Panc1 (cell line): Measurements from ENCODE around the gene NEURL1B. TPM values are rescaled to one million over a fixed set of nuclear protein-coding genes. Genes with fewer than 3 reads are reported as not detected.

ENCODE experiments used
- ATAC-seq: fragments of 200-7000 bp; cut with Tn5 transposase; 2 replicates; pipeline ENCODE4 v1.9.1; 2020; ENCODE audit warnings: mild to moderate bottlenecking, moderate library complexity
- BruUV-seq: library from RNA; stranded (reverse); fragments of 400-500 nt; replicated peaks from 2 replicates; lab custom pipeline; 2021; lab: Mats Ljungman, UMichigan
- CTCF ChIA-PET: fragments of 300-600 bp; sonication (Branson Sonifier 250); formaldehyde crosslinking; loops from one replicate; lab custom pipeline; 2022; ENCODE audit warnings: antibody characterized with exemption; lab: Charles Lee
- POLR2A ChIA-PET: fragments of 300-600 bp; sonication (Branson Sonifier 250); formaldehyde crosslinking; loops from one replicate; lab custom pipeline; 2022; ENCODE audit warnings: antibody characterized with exemption; lab: Charles Lee
- DNase-seq: peaks from one replicate; pipeline ENCODE4 v3.0.0-alpha.2; 2010; ENCODE audit warnings: low read depth, low spot score
- H3K27ac ChIP-seq: 2 replicates; pipeline ENCODE4 v1.5.1; 2011; ENCODE audit warnings: mild to moderate bottlenecking, low read length, inconsistent platforms
- H3K27me3 ChIP-seq: fragments of 200-500 bp; sonication (Bioruptor generic); 2 replicates; pipeline ENCODE4 v1.6.0; 2014; ENCODE audit warnings: low read length, inconsistent platforms; ENCODE audit not compliant: control insufficient read depth, insufficient read depth
- H3K36me3 ChIP-seq: fragments of 200-500 bp; sonication (Bioruptor generic); 2 replicates; pipeline ENCODE4 v1.5.1; 2014; ENCODE audit warnings: inconsistent platforms, mild to moderate bottlenecking, low read length, moderate library complexity; ENCODE audit not compliant: control insufficient read depth, insufficient read depth
- H3K4me1 ChIP-seq: 2 replicates; pipeline ENCODE4 v1.5.1; 2011; ENCODE audit warnings: inconsistent platforms, mild to moderate bottlenecking, low read length, moderate library complexity; ENCODE audit not compliant: control insufficient read depth, insufficient read depth
- H3K4me3 ChIP-seq, 2 experiments: 2 replicates each; pipeline ENCODE4 v1.5.1; 2011 to 2012; ENCODE audit warnings: low read depth in 2 of 2, low read length in 2 of 2, mild to moderate bottlenecking in 2 of 2, inconsistent platforms in 1 of 2, moderate library complexity in 1 of 2
- H3K9me3 ChIP-seq: fragments of 200-500 bp; sonication (Bioruptor generic); 2 replicates; pipeline ENCODE4 v1.5.1; 2014; ENCODE audit warnings: low read depth, mild to moderate bottlenecking, inconsistent platforms, low read length, moderate library complexity; ENCODE audit not compliant: control insufficient read depth, insufficient read depth
- POLR2AphosphoS5 ChIP-seq: IDR thresholded peaks from 2 replicates; pipeline ENCODE4 v1.6.1; 2012; ENCODE audit warnings: mild to moderate bottlenecking, low read depth, low read length, moderate library complexity
- SIN3A ChIP-seq: IDR thresholded peaks from 2 replicates; pipeline ENCODE4 v1.6.1; 2012; ENCODE audit warnings: low read depth, mild to moderate bottlenecking, low read length, moderate library complexity, borderline replicate concordance; ENCODE audit not compliant: insufficient read depth
- TCF7L2 ChIP-seq: IDR thresholded peaks from 2 replicates; pipeline ENCODE4 v1.6.1; 2011; ENCODE audit warnings: mild to moderate bottlenecking, low read depth, low read length, inconsistent platforms
- in situ Hi-C: cut with HindIII; loops from 2 replicates; pipeline ENCODE4 v1.10.0; 2016; ENCODE audit warnings: low sequenced_read_pairs, low pct_unique_long_range_greater_than_20kb
- intact Hi-C: fragments of 100-400 bp; cut with micrococcal nuclease; formaldehyde crosslinking; loops from one replicate; pipeline ENCODE4 v1.10.0; 2022; ENCODE audit not compliant: unreplicated experiment
- total RNA-seq: library from RNA; stranded (reverse); gene quantifications from one replicate; pipeline ENCODE4 v1.2.1, GENCODE V29; 2021; ENCODE audit not compliant: unreplicated experiment
- TF ChIP-seq, protein P1 (sequence below), 2 experiments: IDR thresholded peaks; 2 replicates each; pipeline ENCODE4 v1.6.1; 2011 to 2012; ENCODE audit warnings: low read depth in 2 of 2, control low read depth in 1 of 2, low read length in 1 of 2, mild to moderate bottlenecking in 1 of 2, moderate library complexity in 1 of 2; ENCODE audit not compliant: insufficient read depth in 1 of 2
- TF ChIP-seq, protein P2 (sequence below): fragments of 450-650 bp; IDR thresholded peaks from 2 replicates; pipeline ENCODE4 v1.5.1; 2017; ENCODE audit warnings: mild to moderate bottlenecking

NEURL1B gene
- total RNA-seq, 1 experiment from 2014 or later = 5.3 TPM

DNA sequence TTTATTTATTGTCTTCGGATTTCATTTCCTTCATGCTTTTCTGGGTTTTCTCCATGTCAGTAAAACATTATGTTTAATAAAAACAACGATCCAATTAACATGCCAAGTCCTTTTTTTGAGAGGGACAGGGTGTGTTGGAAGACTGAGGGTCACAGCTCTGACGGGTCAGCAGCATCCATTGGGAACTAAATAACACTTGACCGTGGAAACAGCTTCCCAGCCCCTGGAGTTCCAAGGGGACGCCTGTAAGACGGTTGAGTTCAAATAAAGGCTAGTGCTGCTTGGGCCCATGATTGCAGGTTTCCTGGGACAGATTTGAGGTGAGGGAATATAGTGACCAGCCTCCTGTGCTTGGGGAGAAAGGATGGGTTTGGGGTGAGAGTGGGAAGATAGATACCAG is 30.4 kb upstream of the NEURL1B start:
- Histone ChIP-seq H3K27ac (no peak overlapping the region), H3K4me3 (no peak overlapping the region), H3K4me1 (no peaks in the 10 kb centered on the region), H3K9me3 (no peaks in the 10 kb centered on the region), H3K27me3 (peaks cover 12% of the 10 kb centered on the region; the same call in 1 of the 2 replicates), H3K36me3 (no peaks in the 10 kb centered on the region)
- ChIA-PET CTCF (no interaction called here), POLR2A (no interaction called here)
- TF ChIP-seq, protein P1, sequence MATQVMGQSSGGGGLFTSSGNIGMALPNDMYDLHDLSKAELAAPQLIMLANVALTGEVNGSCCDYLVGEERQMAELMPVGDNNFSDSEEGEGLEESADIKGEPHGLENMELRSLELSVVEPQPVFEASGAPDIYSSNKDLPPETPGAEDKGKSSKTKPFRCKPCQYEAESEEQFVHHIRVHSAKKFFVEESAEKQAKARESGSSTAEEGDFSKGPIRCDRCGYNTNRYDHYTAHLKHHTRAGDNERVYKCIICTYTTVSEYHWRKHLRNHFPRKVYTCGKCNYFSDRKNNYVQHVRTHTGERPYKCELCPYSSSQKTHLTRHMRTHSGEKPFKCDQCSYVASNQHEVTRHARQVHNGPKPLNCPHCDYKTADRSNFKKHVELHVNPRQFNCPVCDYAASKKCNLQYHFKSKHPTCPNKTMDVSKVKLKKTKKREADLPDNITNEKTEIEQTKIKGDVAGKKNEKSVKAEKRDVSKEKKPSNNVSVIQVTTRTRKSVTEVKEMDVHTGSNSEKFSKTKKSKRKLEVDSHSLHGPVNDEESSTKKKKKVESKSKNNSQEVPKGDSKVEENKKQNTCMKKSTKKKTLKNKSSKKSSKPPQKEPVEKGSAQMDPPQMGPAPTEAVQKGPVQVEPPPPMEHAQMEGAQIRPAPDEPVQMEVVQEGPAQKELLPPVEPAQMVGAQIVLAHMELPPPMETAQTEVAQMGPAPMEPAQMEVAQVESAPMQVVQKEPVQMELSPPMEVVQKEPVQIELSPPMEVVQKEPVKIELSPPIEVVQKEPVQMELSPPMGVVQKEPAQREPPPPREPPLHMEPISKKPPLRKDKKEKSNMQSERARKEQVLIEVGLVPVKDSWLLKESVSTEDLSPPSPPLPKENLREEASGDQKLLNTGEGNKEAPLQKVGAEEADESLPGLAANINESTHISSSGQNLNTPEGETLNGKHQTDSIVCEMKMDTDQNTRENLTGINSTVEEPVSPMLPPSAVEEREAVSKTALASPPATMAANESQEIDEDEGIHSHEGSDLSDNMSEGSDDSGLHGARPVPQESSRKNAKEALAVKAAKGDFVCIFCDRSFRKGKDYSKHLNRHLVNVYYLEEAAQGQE (IDR thresholded peaks at IDR 0.05; ENCODE audit: insufficient read depth in 1 of 2, low read depth in 2 of 2, low read length in 1 of 2) = no peak
- TF ChIP-seq, protein P2, sequence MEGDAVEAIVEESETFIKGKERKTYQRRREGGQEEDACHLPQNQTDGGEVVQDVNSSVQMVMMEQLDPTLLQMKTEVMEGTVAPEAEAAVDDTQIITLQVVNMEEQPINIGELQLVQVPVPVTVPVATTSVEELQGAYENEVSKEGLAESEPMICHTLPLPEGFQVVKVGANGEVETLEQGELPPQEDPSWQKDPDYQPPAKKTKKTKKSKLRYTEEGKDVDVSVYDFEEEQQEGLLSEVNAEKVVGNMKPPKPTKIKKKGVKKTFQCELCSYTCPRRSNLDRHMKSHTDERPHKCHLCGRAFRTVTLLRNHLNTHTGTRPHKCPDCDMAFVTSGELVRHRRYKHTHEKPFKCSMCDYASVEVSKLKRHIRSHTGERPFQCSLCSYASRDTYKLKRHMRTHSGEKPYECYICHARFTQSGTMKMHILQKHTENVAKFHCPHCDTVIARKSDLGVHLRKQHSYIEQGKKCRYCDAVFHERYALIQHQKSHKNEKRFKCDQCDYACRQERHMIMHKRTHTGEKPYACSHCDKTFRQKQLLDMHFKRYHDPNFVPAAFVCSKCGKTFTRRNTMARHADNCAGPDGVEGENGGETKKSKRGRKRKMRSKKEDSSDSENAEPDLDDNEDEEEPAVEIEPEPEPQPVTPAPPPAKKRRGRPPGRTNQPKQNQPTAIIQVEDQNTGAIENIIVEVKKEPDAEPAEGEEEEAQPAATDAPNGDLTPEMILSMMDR = no peak
- TF ChIP-seq SIN3A (no peak), POLR2AphosphoS5 (no peak), TCF7L2 (no peak)
- intact Hi-C loops (no loop called here), in situ Hi-C loops (no loop called here)
- DNase-seq (no peak), ATAC-seq (no peak)
- BruUV-seq = no TSS peak

DNA sequence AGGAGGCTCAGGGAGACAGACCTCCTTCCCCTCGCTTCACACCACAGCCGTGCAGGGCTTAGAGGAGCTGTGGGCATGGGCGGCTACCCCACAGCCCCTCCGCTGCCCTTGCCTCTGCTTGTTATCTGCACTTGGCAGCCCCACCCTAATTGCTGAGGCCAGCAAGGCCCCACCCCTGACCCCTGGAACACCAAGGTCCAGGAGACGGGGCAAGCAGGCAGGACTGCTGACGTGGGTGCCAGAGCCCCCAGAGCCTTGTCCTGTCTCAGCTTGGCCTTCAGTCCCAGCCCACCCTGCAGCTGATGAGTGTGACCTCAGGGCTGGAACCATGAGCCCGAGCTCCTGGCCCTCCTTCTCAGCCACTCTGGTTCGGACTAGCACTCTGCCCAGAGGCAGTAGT is 29.1 kb upstream of the NEURL1B start:
- Histone ChIP-seq H3K36me3 (no peaks in the 10 kb centered on the region), H3K9me3 (no peaks in the 10 kb centered on the region), H3K27ac (no peak overlapping the region), H3K4me3 (no peak overlapping the region), H3K4me1 (no peaks in the 10 kb centered on the region), H3K27me3 (peaks cover 11% of the 10 kb centered on the region; the same call in 1 of the 2 replicates)
- intact Hi-C loops = no loop called here
- no TSS peak for BruUV-seq
- no peak for ATAC-seq
- TF ChIP-seq, protein P1 (IDR thresholded peaks at IDR 0.05; ENCODE audit: insufficient read depth in 1 of 2, low read depth in 2 of 2, low read length in 1 of 2) = no peak
- TF ChIP-seq POLR2AphosphoS5 (no peak), TCF7L2 (no peak), SIN3A (no peak)
- TF ChIP-seq, protein P2 = no peak
- POLR2A ChIA-PET = no interaction called here
- DNase-seq = no peak
- CTCF ChIA-PET = no interaction called here
- in situ Hi-C loops = no loop called here
